Eye (tissue), 1 donor: Measurements from ENCODE around the gene GLIS2.
"Not testable (repeated sequence)": the region's sequence is repeated elsewhere in the genome, so short reads cannot be mapped to it uniquely, and the experiment has no call there.

Experiments
- DNase-seq: peaks from one replicate; pipeline ENCODE4 v3.0.0-alpha.2; 2015

Gene GLIS2

GRCh38 chr16:4321286-4322120 lies 5.6 kb downstream of the GLIS2 start:
- DNase-seq, result no peak

- DNase-seq, result no peak
Observed at GRCh38 chr16:4322121-4323052, 6.5 kb downstream of the GLIS2 start.

GRCh38 chr16:4323071-4323844 lies 7.4 kb downstream of the GLIS2 start:
- DNase-seq, result no peak

- DNase-seq, result peak; percentile 76
Observed at GRCh38 chr16:4323845-4324488, 8.1 kb downstream of the GLIS2 start.

GRCh38 chr16:4324492-4325252 lies 8.8 kb downstream of the GLIS2 start:
- no peak for DNase-seq

GRCh38 chr16:4325253-4325758 lies 9.4 kb downstream of the GLIS2 start:
- no peak for DNase-seq

- DNase-seq, result no peak
Observed at GRCh38 chr16:4327386-4328045, 11.6 kb downstream of the GLIS2 start.

GRCh38 chr16:4328046-4328781 lies 12.3 kb downstream of the GLIS2 start:
- peak; percentile 93 for DNase-seq

- DNase-seq, result no peak
Observed at GRCh38 chr16:4328782-4329775, 13.2 kb downstream of the GLIS2 start.

- DNase-seq, result peak; percentile 80
Observed at GRCh38 chr16:4330277-4330874, 14.5 kb downstream of the GLIS2 start.

- DNase-seq, result no peak
Observed at GRCh38 chr16:4332083-4332482, 16.2 kb downstream of the GLIS2 start.

GRCh38 chr16:4332623-4333307 lies 16.9 kb downstream of the GLIS2 start:
- no peak for DNase-seq

- DNase-seq, result no peak
Observed at GRCh38 chr16:4333308-4333638, 17.4 kb downstream of the GLIS2 start.

- DNase-seq, result not testable (repeated sequence)
Observed at GRCh38 chr16:4333714-4334113, 17.8 kb downstream of the GLIS2 start.

- DNase-seq, result no peak
Observed at GRCh38 chr16:4334724-4335495, 19.0 kb downstream of the GLIS2 start.

GRCh38 chr16:4336701-4337539 lies 21.1 kb downstream of the GLIS2 start:
- DNase-seq, result no peak
